Testis (tissue), 2 donors: Measurements from ENCODE around the gene VWCE.

Experiments used
- POLR2A ChIP-seq: fragments of 450-650 bp; IDR thresholded peaks from one replicate; pipeline ENCODE4 v1.6.1; 2017; ENCODE audit warnings: antibody characterized with exemption, mild to moderate bottlenecking, moderate library complexity
- TF ChIP-seq, protein P1 (sequence below), 3 experiments: fragments of 450-650 bp in 2 of 3; fragments of 200-600 bp in 1 of 3; sonication (generic) in 1 of 3; IDR thresholded peaks; one replicate each; pipeline ENCODE4 v1.5.1; 2016 to 2019; ENCODE audit warnings: antibody characterized with exemption in 3 of 3, mild to moderate bottlenecking in 2 of 3, moderate library complexity in 1 of 3

DNA sequence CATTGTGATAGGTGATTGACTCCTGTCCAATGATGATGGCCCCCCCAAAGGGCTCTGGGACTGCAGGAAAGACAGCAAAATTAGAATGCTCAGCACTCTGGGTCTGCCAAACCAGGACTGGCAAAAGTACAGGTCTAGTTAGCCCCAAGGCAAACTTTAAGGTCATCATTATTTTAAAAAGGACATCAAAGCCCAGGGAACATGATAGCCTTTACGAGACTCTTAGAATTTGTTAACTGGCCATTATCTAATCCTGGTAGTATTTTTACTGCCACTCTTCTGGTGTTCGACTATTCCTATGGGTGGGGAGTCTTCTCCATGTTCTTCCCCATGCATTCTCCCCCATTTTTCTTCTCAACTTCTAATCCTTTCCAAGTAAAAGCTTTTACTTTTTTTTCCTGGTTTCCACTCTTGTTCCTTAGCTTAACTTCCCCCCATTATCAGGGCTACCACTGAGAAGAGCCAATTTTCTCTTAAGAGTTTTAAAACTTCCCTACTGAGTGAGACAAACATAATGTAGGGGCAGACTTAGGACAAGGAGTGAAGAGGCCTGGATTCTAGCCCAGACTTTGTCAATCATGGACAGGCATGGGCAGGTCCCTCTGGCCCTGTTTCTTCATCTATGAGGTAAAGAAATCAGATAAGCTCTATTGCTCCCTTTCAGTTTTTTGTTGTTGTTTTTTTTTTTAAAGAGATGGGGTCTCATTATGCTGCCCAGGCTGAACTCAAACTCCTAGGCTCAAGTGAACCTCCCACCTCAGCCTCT, 30.7 kb upstream of the VWCE start:
- TF ChIP-seq, protein P1, sequence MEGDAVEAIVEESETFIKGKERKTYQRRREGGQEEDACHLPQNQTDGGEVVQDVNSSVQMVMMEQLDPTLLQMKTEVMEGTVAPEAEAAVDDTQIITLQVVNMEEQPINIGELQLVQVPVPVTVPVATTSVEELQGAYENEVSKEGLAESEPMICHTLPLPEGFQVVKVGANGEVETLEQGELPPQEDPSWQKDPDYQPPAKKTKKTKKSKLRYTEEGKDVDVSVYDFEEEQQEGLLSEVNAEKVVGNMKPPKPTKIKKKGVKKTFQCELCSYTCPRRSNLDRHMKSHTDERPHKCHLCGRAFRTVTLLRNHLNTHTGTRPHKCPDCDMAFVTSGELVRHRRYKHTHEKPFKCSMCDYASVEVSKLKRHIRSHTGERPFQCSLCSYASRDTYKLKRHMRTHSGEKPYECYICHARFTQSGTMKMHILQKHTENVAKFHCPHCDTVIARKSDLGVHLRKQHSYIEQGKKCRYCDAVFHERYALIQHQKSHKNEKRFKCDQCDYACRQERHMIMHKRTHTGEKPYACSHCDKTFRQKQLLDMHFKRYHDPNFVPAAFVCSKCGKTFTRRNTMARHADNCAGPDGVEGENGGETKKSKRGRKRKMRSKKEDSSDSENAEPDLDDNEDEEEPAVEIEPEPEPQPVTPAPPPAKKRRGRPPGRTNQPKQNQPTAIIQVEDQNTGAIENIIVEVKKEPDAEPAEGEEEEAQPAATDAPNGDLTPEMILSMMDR (IDR thresholded peaks at IDR 0.05): no peak
- no peak for TF ChIP-seq POLR2A
